ENCODE measurements around the gene CCDC141. TPM values are rescaled to one million over a fixed set of nuclear protein-coding genes. Genes with fewer than 3 reads are reported as not detected.

The CCDC141 gene
- total and polyA plus RNA-seq, 2 of the 13 experiments (the other 11 are each of a cell fraction or from before 2014, with no cell fraction given): not detected

GRCh38 chr2:178783889-178784288 lies 266.0 kb downstream of the CCDC141 start (continued):
- TF ChIP-seq PBX3 (CRISPR knock-in tag; IDR thresholded peaks at IDR 0.05; ENCODE audit: borderline replicate concordance) (no peak), SMARCE1 (IDR thresholded peaks at IDR 0.05; ENCODE audit: borderline replicate concordance) (no peak), ZNF441 (CRISPR knock-in tag; IDR thresholded peaks at IDR 0.05; ENCODE audit: borderline replicate concordance) (no peak)

GRCh38 chr2:178782236-178782635 lies 267.7 kb downstream of the CCDC141 start:
- Histone ChIP-seq H4K20me1 (ENCODE audit: insufficient read depth, low read length) (no peaks in the 10 kb centered on the region), H3K4me3 (replicated peaks in 1 of 3; ENCODE audit: insufficient read depth in 1 of 3, low read depth in 2 of 3, low read length in 3 of 3) (no peak overlapping the region), H3K9me3 (ENCODE audit: low read length) (no peaks in the 10 kb centered on the region), H3K36me3 (replicated peaks in 1 of 2; ENCODE audit: control insufficient read depth in 1 of 2, insufficient read depth in 2 of 2, low read length in 2 of 2) (no peaks in the 10 kb centered on the region), H3K9ac (ENCODE audit: insufficient read depth, low read depth, low read length) (no peak overlapping the region), H3K4me1 (ENCODE audit: insufficient read depth, low read length) (no peaks in the 10 kb centered on the region), H3K27ac (ENCODE audit: extremely low read length, insufficient read depth, low read length) (no peak overlapping the region), H2AFZ (ENCODE audit: low read length) (no peak overlapping the region), H3K27me3 (ENCODE audit: control insufficient read depth in 1 of 2, insufficient read depth in 2 of 2, low read length in 2 of 2) (0 out of 5 replicates have a peak, but pooled peaks cover 0 to 3% of the 10 kb centered on the region in 2 experiments), H3K4me2 (ENCODE audit: low read depth, low read length) (no peak overlapping the region), H3K79me2 (ENCODE audit: insufficient read depth, low read length) (no peaks in the 10 kb centered on the region)
- in situ Hi-C loops (cut with HindIII; ENCODE audit: extremely low pct_ligation_motif_present, low pct_unique_long_range_greater_than_20kb) (no loop called here), intact Hi-C loops (cut with micrococcal nuclease; ENCODE audit: unreplicated experiment) (no loop called here)
- CTCF ChIA-PET (ENCODE audit: low intra/inter-chr PET ratio, low total read pairs): no interaction called here
- POLR2A ChIA-PET: no interaction called here
- DNase-seq (ENCODE audit: low spot score) (no peak), ATAC-seq (no peak), FAIRE-seq (no peak)
- 49% methylated on average over 7 of the region's 7 CpGs for WGBS (ENCODE audit: low lambda C conversion rate)
- TF ChIP-seq PAX8 (CRISPR knock-in tag; IDR thresholded peaks at IDR 0.05; ENCODE audit: borderline replicate concordance): no peak
- BruUV-seq (replicated peaks): no TSS peak

Other genes starting within 250 kb of the CCDC141 start
- gene TTN, start 242.7 kb downstream of the CCDC141 start, total RNA-seq (2016; rRNA removed; fragmentation: Illumina TruSeq; extraction: Trizol): under 0.01 TPM in 2 replicates
- under 0.01 TPM in 1 of 2 replicates, not detected in the other for gene TTN, start 242.7 kb downstream of the CCDC141 start, polyA plus RNA-seq (2011; rRNA removed)
- gene SESTD1, start 214.7 kb upstream of the CCDC141 start, total RNA-seq (2016; rRNA removed; fragmentation: Illumina TruSeq; extraction: Trizol): 74.4 and 105 TPM in 2 replicates
- 69.3 and 101 TPM in 2 replicates for gene SESTD1, start 214.7 kb upstream of the CCDC141 start, polyA plus RNA-seq (2011; rRNA removed)